GM19324 (cell line): ENCODE data around the gene DACT2.
"Not testable (repeated sequence)": the region's sequence is repeated elsewhere in the genome, so short reads cannot be mapped to it uniquely, and the experiment has no call there.

ENCODE experiments used
- ATAC-seq: cut with Tn5 transposase; IDR thresholded peaks from one replicate; pipeline ENCODE4 v1.9.1; 2021; ENCODE audit warnings: mild to moderate bottlenecking, moderate library complexity; ENCODE audit not compliant: unreplicated experiment, low FRiP score

Gene DACT2

GRCh38 chr6:168285456-168285855 lies 34.1 kb downstream of the DACT2 start:
- ATAC-seq = no peak

GRCh38 chr6:168284187-168284586 lies 35.4 kb downstream of the DACT2 start:
- ATAC-seq = no peak

GRCh38 chr6:168283686-168284025 lies 35.9 kb downstream of the DACT2 start:
- no peak for ATAC-seq

GRCh38 chr6:168282985-168283685 lies 36.4 kb downstream of the DACT2 start:
- no peak for ATAC-seq

DNA sequence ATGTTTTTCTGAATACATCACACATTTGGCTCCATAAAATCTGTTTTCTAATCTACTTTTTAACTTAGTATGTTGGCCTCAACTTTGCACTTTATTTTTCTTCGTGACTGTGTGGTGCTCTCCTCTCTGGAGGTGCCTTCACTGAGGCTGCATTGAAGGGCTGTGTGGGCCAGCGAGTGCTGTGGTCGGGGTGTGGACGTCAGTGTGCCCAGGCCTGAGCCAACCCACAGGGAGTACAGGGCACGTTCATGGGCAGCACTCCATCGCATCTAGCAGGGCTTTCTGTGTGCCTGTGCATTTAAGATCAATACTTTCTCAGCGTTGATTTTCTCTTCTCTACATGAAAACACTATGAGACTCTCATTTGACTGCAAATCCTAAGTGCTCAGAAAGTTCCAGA lies 37.8 kb downstream of the DACT2 start:
- ATAC-seq = no peak

DNA sequence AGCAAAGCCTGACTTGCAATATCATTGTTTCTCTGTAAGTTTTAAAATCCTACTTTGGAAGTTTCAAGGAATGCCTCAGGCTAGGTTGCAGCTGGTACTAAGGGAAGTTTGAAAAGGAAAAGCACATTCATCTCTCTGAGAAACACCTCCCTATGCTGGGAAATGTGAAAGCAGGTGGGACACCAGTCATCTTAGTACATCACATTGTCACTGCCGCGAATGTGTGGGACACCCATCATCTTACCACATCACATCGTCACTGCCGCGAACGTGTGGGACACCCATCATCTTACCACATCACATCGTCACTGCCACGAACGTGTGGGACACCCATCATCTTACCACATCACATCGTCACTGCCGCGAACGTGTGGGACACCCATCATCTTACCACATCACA lies 38.3 kb downstream of the DACT2 start:
- not testable (repeated sequence) for ATAC-seq

- ATAC-seq = no peak
Observed at GRCh38 chr6:168280899-168281245, 38.7 kb downstream of the DACT2 start.

DNA sequence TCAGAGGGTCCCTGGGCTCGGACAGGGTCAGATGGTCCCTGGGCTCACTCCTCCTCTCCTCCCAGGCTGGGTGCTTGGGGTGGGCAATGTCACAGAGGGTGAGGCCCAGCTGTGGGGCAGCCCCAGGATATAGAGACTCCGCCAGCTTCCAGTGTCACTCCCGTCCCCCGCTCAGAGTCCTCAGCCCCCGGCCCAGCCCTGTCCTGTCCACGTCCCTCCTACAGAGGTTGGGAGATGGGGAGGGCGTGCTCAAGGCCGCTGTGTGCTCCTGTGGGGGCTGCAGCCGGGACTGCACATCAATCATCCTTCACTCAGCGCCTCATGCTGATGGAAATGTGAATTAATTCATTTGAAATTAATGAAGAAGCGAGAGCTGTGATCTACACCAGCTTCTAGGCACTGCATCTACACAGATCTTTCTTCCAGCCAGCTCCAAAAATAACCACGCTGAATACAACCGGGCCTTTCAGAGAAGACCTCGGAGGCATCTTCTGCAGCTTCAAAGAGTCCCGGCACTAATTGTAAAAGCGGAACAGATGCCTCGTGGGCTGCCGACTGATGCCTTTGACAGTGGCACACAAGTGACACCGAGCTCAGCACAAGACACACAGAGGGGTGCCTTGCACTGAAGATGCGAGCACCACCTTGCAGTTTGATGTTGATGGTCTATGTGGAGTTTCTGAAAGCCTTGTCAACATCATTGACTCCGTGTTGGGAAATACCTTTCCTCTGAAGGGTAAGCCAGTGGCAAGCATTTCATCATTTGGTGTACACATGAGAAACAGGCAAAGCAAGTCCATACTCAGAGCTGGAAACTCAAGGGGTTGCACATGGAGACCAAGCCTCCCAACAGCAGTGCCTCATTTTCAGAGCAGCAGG lies 39.3 kb downstream of the DACT2 start:
- no peak for ATAC-seq

GRCh38 chr6:168279403-168279935 lies 40.1 kb downstream of the DACT2 start:
- no peak for ATAC-seq

- ATAC-seq = no peak
Observed at GRCh38 chr6:168278904-168279303, 40.7 kb downstream of the DACT2 start.

DNA sequence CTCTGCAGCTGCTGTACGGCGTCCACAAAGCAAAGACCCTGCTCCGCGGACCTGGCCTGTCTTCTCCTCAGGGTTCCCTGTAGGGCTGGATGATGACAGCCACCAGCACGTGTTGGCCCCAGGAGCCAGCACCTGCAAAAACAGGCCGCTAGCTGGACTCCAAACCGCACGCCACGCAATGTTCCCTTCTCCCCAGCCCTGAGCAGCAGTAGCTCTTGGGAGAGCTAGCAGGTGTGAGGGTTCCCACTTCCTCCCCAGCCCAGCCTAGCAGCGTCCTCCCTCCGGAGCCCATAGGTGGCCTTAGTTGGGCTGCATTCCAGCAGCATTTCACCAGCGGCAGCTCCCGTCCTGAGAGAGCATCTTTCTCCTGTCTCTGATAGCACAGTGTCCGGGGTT lies 42.3 kb downstream of the DACT2 start:
- no peak for ATAC-seq

GRCh38 chr6:168276576-168277273 lies 42.9 kb downstream of the DACT2 start:
- ATAC-seq = no peak

- ATAC-seq = no peak
Observed at GRCh38 chr6:168275168-168275567, 44.4 kb downstream of the DACT2 start.

- no peak for ATAC-seq
Observed at GRCh38 chr6:168274037-168274952, 45.3 kb downstream of the DACT2 start.

GRCh38 chr6:168273441-168274036 lies 46.0 kb downstream of the DACT2 start:
- no peak for ATAC-seq

DNA sequence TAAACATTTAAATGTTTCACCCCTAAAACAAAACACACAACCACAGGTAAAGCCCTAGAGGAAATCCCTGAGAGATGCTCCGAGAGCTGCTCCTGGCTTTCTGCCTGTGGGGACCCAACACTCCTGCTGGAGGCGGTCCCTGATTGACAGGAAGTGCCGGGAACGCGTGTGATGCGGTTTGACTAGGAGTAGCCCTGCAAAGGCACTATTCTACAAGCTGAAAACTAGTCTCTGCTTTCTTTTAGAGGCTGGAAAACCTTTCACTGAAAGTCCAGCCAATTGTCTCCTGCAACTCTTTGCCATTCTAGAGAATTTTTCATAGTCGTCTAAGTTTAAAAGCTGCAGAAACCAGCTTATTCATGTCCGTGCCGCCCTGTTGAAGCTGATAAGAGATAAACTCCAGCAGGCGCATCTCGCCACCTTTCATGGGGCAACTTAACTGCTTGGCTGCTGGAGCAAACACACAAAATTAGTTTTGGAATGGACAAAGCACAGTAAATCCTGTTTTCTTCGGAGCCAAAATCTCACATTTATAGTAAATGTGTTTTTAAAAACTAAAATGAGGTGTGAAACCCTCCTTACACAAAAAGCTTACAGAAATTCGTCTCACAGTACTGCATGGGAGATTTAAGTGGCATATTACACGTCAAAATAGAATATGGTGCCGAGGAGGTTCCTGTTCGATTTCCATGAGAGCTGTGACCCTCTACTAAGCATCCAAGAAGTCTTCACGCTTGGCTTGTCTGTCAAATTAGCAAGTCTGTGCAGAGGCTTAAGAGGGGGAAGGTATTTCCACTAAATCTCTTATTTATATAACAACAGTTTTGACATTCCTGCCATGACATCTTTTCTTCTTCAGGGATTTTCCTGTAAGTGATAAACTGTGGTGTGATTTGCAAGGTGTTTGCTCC lies 46.9 kb downstream of the DACT2 start:
- no peak for ATAC-seq

DNA sequence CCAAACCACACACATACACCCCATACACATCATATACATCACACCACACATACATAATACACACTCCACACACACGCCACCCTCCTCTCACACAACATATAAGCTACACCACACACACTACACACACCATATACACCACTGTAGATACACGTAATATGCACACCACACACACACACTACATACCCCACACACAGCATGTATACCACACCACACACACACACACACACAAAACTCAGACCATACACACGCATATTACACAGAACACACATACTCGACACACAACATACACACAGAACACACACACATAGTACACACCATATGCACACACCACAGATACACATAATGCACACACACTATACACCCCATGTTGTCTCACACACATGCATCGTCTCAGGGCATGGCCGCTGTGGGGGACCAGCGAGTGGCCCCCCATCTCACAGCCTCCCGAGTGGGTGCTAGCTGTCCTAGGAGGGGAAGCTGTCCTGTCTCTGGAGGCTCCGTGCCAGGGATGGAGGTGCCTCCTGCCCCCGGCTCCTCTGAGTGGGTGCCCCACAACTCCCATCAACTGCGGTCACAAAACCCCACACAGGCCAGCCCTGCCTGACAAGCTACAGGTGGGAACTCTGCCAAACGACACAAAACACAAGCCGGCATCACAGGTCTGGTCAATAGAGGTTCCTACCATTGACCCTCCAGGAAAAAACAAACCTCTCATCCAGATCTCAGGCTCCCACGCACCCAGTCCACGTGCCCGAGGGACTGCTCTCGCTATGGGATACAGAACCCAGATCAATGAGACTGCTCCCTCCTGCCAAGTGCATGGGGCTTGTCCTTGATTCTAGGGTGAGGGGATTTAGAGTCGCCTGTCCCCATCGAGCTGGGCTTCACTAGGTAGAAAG lies 49.1 kb downstream of the DACT2 start:
- no peak for ATAC-seq
